DMS153 treated with DMSO at 0.1 percent for 48 hours (cell line): ENCODE results near the gene ZDHHC13.

Experiments
- DNase-seq: peaks from one replicate; lab custom pipeline; 2025; ENCODE audit not compliant: unreplicated experiment; lab: John Stamatoyannopoulos, UW

The ZDHHC13 gene

DNA sequence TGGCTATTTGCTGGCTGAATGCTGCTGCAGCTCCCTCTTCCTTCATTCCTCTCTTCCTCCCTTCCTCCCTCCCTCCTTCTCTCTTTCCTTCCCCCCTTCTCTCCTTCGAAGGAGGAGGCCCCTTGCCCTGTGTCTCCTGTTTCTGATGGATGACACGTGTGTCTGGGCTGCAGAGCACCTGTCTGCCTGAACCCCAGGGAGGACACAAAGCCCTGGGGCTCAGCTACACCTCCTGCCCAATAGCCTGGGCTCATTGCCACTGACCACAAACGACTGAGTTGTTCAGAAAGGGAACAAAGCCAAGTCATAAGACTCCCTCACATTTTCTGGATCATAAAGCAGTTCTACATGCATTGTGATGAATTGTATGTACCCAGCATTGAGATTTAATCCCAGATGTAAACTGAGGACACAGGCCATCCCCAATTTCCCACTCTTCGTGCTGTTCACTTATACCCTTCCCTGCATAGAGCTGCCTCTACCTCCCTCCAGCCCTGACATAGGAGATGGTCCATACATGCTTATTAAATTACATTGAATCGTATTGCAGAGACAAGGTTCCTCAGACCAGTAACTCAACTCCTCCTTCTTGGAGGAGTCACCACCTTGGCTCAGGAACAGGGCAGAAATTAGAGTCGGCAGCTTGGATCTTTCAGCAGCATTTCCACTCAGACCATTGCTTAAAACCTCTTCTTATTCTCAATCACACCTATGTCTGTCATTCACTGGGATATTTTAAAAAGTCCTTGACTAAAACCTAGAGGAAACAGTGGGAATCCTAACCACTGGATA lies 83.6 kb downstream of the ZDHHC13 start:
- DNase-seq, result no peak

- no peak for DNase-seq
These were observed 85.0 kb downstream of the ZDHHC13 start, which contains the start of gene CSRP3 for GRCh38 chr11:19201737-19202605. TSS of gene CSRP3 (minus strand) at chr11:19201983. CDS start at chr11:19192448, 9,535 bp downstream.

- no peak for DNase-seq
These were observed 87.9 kb downstream of the ZDHHC13 start for GRCh38 chr11:19204836-19205235.

DNA sequence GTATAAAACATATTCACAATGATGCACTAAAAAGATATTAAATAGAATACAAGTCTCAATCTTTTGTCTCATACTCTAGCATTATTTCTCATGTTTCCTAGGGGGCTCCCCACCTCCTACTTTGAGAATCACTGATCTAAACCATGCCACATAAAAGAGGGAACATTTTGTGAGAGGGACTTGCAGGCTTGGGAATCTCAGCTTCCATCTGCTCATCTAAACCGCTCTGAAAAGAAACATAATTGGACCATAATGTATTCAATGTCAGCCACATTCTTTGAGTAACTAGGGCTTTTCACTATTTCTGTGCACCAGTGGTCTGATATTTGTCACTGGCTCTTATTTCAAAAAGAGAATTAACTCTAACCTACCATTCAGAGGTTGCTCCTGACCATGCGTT lies 91.2 kb downstream of the ZDHHC13 start:
- no peak for DNase-seq

DNA sequence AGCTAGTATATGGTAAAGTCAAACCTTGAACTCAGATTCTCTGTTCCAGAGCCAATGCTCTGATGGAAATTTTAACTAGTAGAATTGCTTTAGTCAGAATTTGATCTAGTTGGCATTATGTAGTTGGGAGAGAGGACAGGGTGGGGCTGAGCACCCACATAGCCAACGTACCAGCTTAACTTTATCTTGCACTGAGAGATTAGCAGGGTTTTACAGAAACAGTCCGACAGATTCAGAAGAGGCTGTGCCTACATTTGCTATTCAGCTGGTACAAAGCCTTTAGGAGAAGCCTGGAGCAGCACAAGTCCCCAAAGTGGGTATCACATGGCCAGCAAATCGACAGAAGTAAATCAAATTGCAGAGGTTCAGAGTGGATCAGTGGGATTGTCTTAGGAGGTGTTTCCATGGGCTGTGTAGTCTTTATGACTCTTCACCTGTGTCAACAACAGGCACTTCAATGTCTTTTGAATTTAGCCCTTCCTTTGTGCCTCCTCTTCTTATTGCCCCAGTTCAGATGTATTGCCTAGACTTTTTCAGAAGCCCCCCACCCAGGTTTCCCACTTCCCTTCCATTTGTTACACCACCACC lies 92.1 kb downstream of the ZDHHC13 start:
- no peak for DNase-seq

- no peak for DNase-seq
These were observed 92.8 kb downstream of the ZDHHC13 start for GRCh38 chr11:19209617-19210370.

- DNase-seq, result no peak
These were observed 99.1 kb downstream of the ZDHHC13 start for GRCh38 chr11:19216021-19216420.

- no peak for DNase-seq
These were observed 99.9 kb downstream of the ZDHHC13 start for GRCh38 chr11:19216709-19217374.

- DNase-seq, result no peak
These were observed 101.2 kb downstream of the ZDHHC13 start for GRCh38 chr11:19218216-19218615.

- DNase-seq, result no peak
These were observed 102.0 kb downstream of the ZDHHC13 start for GRCh38 chr11:19218786-19219460.

DNA sequence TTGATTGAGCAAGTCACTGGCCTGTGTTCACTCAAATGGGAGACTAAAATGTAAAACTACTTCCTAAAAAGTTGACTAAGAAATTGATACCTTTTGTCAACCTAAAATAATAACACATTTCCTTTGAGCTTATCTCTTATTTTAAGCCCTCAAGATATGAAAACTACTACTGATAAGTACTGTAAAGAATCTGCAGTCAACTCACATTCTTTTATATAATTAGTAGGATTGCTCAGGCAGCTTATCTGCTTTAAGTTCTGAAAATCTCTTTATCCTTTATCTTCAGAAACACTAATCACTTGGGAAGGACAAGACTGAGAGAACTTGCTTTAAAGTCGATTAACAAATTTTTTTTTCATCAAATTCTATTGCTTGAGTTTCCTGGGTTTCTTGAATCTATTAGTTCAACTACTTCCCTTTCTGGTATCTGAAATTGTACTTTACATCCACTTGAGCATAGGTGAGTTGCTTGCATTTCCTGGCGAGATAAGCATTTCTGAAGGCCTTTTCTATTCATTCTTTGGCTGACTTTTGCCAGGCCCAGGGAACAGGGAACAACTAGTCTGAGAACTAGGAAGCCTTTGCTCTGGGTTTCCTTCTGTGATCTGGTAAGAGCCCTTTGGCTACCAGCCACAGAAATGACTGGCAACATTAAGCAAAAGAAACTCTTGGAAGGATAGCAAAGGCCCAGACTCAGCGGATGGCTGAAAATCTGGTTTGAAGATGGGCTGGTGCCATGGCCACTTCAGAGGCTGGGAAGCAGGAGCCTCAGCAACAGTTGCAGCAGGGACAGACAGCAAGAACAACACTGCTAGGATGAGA lies 104.1 kb downstream of the ZDHHC13 start:
- DNase-seq, result no peak

DNA sequence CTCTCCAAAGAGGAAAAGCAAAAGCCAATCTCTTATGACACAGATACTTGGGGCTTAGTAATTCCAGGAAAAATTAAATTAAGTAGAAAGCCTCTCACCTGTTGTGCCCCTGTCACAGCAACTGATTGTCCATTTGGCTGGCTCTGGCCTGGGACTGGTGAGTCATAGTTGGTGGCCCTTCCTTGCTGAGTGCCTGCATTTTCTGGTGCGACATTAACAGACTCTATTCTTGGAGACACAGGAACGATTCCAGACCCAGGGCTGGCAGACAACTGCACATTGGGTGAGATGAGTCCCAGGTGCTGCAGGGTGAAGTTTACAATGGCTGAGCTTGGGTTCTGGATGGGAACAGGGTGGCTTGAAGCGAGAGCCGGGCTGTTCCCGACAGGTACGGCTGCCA lies 108.2 kb downstream of the ZDHHC13 start:
- no peak for DNase-seq

GRCh38 chr11:19225581-19225980 lies 108.6 kb downstream of the ZDHHC13 start:
- no peak for DNase-seq
